Sigmoid colon (tissue), 4 donors: ENCODE data around the gene EPB41L4A.

Experiments used
- CTCF ChIP-seq, 4 experiments: fragments of 450-650 bp in 3 of 4; fragments of 200-600 bp in 1 of 4; IDR thresholded peaks; one replicate each; pipeline ENCODE4 v1.5.1; 2016 to 2019; ENCODE audit warnings: antibody characterized with exemption in 4 of 4, mild to moderate bottlenecking in 3 of 4, moderate library complexity in 2 of 4
- POLR2A ChIP-seq, 2 donors: fragments of 450-650 bp; IDR thresholded peaks; one replicate each; pipeline ENCODE4 v1.6.1; 2016; ENCODE audit warnings: antibody characterized with exemption in 2 of 2, mild to moderate bottlenecking in 2 of 2, moderate library complexity in 2 of 2
- POLR2AphosphoS5 ChIP-seq, 4 donors: sonication (generic); formaldehyde crosslinking; IDR thresholded peaks; one replicate each; pipeline ENCODE4 v1.6.1; 2017; ENCODE audit warnings: antibody characterized with exemption in 4 of 4

- TF ChIP-seq POLR2A (IDR thresholded peaks at IDR 0.05) (no peak), CTCF (IDR thresholded peaks at IDR 0.05) (no peak), POLR2AphosphoS5 (IDR thresholded peaks at IDR 0.05) (no peak)
Measured at GRCh38 chr5:112142769-112143270, 276.3 kb downstream of the EPB41L4A start.
